Neural progenitor cell (in vitro differentiated cells): ENCODE results near the gene PIK3R3. TPM values are rescaled to one million over a fixed set of nuclear protein-coding genes. Genes with fewer than 3 reads are reported as not detected.

ENCODE experiments used
- DNase-seq: peaks from one replicate; pipeline ENCODE4 v3.0.0-alpha.2; 2016; ENCODE audit warnings: low spot score
- H2AFZ ChIP-seq: fragments of 200-600 bp; sonication (generic); replicated peaks from 2 replicates; pipeline ENCODE4 v1.6.1; 2016; ENCODE audit warnings: antibody characterized with exemption
- H3F3A ChIP-seq: fragments of 200-600 bp; sonication (generic); 2 replicates; pipeline ENCODE4 v1.6.1; 2016; ENCODE audit warnings: antibody characterized with exemption, low read depth
- H3K27ac ChIP-seq: fragments of 200-600 bp; sonication (generic); 2 replicates; pipeline ENCODE4 v1.5.1; 2016; ENCODE audit warnings: mild to moderate bottlenecking
- H3K27me3 ChIP-seq: fragments of 200-600 bp; sonication (generic); 2 replicates; pipeline ENCODE4 v1.6.1; 2016; ENCODE audit warnings: mild to moderate bottlenecking, moderate library complexity
- H3K36me3 ChIP-seq: fragments of 200-600 bp; sonication (generic); 2 replicates; pipeline ENCODE4 v1.5.1; 2016
- H3K4me1 ChIP-seq: fragments of 200-600 bp; sonication (generic); 2 replicates; pipeline ENCODE4 v1.6.1; 2016; ENCODE audit warnings: mixed run types
- H3K4me2 ChIP-seq: fragments of 200-600 bp; sonication (generic); 2 replicates; pipeline ENCODE4 v1.6.1; 2016
- H3K4me3 ChIP-seq: fragments of 200-600 bp; sonication (generic); 2 replicates; pipeline ENCODE4 v1.5.1; 2016
- H3K79me2 ChIP-seq: fragments of 200-600 bp; sonication (generic); 2 replicates; pipeline ENCODE4 v1.6.1; 2016; ENCODE audit warnings: low read depth
- H3K9ac ChIP-seq: fragments of 200-600 bp; sonication (generic); 2 replicates; pipeline ENCODE4 v1.6.1; 2016
- H3K9me3 ChIP-seq: fragments of 200-600 bp; sonication (generic); 2 replicates; pipeline ENCODE4 v1.5.1; 2016; ENCODE audit warnings: low read depth
- H4K20me1 ChIP-seq: fragments of 200-600 bp; sonication (generic); 2 replicates; pipeline ENCODE4 v1.6.1; 2016; ENCODE audit warnings: low read depth
- H3K27ac Mint-ChIP-seq: 3 replicates; pipeline ENCODE4 v1.8.0; 2021; ENCODE audit warnings: mixed read lengths
- H3K27me3 Mint-ChIP-seq: 2 replicates; pipeline ENCODE4 v1.8.0; 2022; ENCODE audit warnings: low read depth, mild to moderate bottlenecking, inconsistent platforms, moderate library complexity, mixed read lengths; ENCODE audit not compliant: insufficient read depth
- H3K36me3 Mint-ChIP-seq: 3 replicates; pipeline ENCODE4 v1.8.0; 2021; ENCODE audit warnings: mixed read lengths
- H3K4me1 Mint-ChIP-seq: 3 replicates; pipeline ENCODE4 v1.8.0; 2021; ENCODE audit warnings: mixed read lengths
- H3K4me3 Mint-ChIP-seq: 3 replicates; pipeline ENCODE4 v1.8.0; 2021; ENCODE audit warnings: mild to moderate bottlenecking, moderate library complexity, mixed read lengths
- H3K9me3 Mint-ChIP-seq: 3 replicates; pipeline ENCODE4 v1.8.0; 2020; ENCODE audit warnings: mixed read lengths
- CTCF ChIP-seq: fragments of 200-600 bp; sonication (generic); IDR thresholded peaks from 2 replicates; pipeline ENCODE4 v1.5.1; 2017; ENCODE audit warnings: antibody characterized with exemption, mild to moderate bottlenecking
- EZH2 ChIP-seq: fragments of 200-600 bp; sonication (generic); IDR thresholded peaks from 2 replicates; pipeline ENCODE4 v1.6.1; 2017; ENCODE audit warnings: antibody characterized with exemption, mild to moderate bottlenecking, moderate library complexity
- EZH2phosphoT487 ChIP-seq: fragments of 200-600 bp; sonication (generic); IDR thresholded peaks from 2 replicates; pipeline ENCODE4 v1.6.1; 2017; ENCODE audit warnings: antibody characterized with exemption
- total RNA-seq: library from RNA; depleted of rRNA; stranded (reverse); fragments of >200 nt; gene quantifications from 2 replicates; pipeline ENCODE4 v1.2.3, GENCODE V29; 2015; ENCODE audit warnings: low replicate concordance

Gene PIK3R3
- total RNA-seq, 1 donor from 2014 or later, result 107 TPM

GRCh38 chr1:46087891-46088290 is 44.5 kb downstream of the PIK3R3 start:
- Histone ChIP-seq H3F3A (peaks cover 22% of the 10 kb centered on the region), H3K9me3 (no peaks in the 10 kb centered on the region), H3K79me2 (peaks cover 100% of the 10 kb centered on the region), H3K4me3 (no peak overlapping the region), H2AFZ (no peak overlapping the region), H4K20me1 (peaks cover 99% of the 10 kb centered on the region), H3K27ac (no peak overlapping the region), H3K27me3 (no peaks in the 10 kb centered on the region), H3K36me3 (peaks cover 7% of the 10 kb centered on the region), H3K4me1 (peaks cover 17% of the 10 kb centered on the region), H3K9ac (no peak overlapping the region), H3K4me2 (no peak overlapping the region)
- TF ChIP-seq EZH2phosphoT487 (no peak), CTCF (no peak), EZH2 (no peak)
- no peaks in the 10 kb centered on the region for H3K4me1 Mint-ChIP-seq
- DNase-seq, result no peak
- peaks cover 27% of the 10 kb centered on the region for H3K36me3 Mint-ChIP-seq
- H3K9me3 Mint-ChIP-seq, result peaks cover 6% of the 10 kb centered on the region
- no peak overlapping the region for H3K4me3 Mint-ChIP-seq
- H3K27me3 Mint-ChIP-seq, result peaks cover 3% of the 10 kb centered on the region
- no peak overlapping the region for H3K27ac Mint-ChIP-seq

- peaks cover 100% of the 10 kb centered on the region for H3K79me2 ChIP-seq
- no peak overlapping the region for H3K9ac ChIP-seq
- H3F3A ChIP-seq, result peaks cover 22% of the 10 kb centered on the region
- H3K4me1 ChIP-seq, result peaks cover 17% of the 10 kb centered on the region
- peak overlapping the region; percentile 70 for H3K27ac ChIP-seq
- TF ChIP-seq EZH2, result no peak
- TF ChIP-seq EZH2phosphoT487, result no peak
- TF ChIP-seq CTCF, result no peak
- peaks cover 99% of the 10 kb centered on the region for H4K20me1 ChIP-seq
- Mint-ChIP-seq H3K27ac (no peak overlapping the region), H3K36me3 (peaks cover 34% of the 10 kb centered on the region), H3K4me1 (no peaks in the 10 kb centered on the region), H3K27me3 (no peaks in the 10 kb centered on the region), H3K9me3 (peaks cover 6% of the 10 kb centered on the region), H3K4me3 (no peak overlapping the region)
- no peaks in the 10 kb centered on the region for H3K27me3 ChIP-seq
- no peaks in the 10 kb centered on the region for H3K9me3 ChIP-seq
- no peak for DNase-seq
- H3K36me3 ChIP-seq, result peaks cover 7% of the 10 kb centered on the region
- no peak overlapping the region for H3K4me3 ChIP-seq
- H2AFZ ChIP-seq, result no peak overlapping the region
- H3K4me2 ChIP-seq, result peak overlapping the region; percentile 15
These were observed 45.9 kb downstream of the PIK3R3 start for GRCh38 chr1:46086576-46086975.

DNA sequence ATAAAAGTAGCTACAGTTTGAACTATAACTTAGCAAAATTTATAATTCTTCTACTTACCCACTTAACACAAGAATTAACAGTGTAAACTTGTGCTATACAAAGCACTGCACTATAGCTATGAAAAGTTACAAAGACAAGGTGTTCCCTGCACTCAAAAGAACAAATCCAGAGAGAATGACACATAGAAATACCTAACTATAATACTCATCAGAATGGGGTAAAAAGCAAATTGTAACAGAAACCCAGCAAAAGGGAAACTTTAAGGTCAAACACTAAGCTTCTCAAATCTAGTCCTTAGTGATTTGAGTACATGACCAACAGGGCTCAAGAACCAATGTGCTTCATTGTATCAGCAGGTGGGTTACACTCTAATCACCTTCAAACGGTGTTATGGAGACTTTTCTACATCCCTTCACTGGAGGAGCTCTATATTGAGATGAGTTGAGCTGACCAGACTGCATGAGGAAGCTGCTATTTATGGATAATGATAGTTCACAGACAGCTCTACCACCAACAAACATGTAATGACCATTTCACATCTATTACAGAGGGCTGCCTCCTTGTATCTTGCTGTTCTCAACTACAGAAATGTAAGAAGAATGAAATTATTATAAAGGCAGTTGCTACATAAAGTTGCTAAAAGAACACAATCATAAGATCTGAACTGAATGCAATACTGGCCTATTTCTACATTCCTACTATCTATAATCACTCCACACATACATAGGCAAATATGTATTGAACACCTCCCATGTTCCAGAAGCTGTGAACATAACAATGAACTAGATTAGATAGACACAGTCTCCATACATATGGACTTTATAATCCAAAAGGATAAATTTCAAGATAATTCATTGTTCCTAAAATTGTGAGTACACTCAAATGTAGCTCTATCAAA is 47.6 kb downstream of the PIK3R3 start:
- no peak for TF ChIP-seq EZH2
- H3K27ac Mint-ChIP-seq, result no peak overlapping the region
- H3K4me3 ChIP-seq, result no peak overlapping the region
- no peaks in the 10 kb centered on the region for H3K4me1 Mint-ChIP-seq
- no peaks in the 10 kb centered on the region for H3K27me3 ChIP-seq
- no peaks in the 10 kb centered on the region for H3K27me3 Mint-ChIP-seq
- peaks cover 100% of the 10 kb centered on the region for H3K79me2 ChIP-seq
- peaks cover 32% of the 10 kb centered on the region for H3K36me3 Mint-ChIP-seq
- DNase-seq, result no peak
- no peak overlapping the region for H3K9ac ChIP-seq
- H3K4me3 Mint-ChIP-seq, result no peak overlapping the region
- peaks cover 100% of the 10 kb centered on the region for H4K20me1 ChIP-seq
- H3F3A ChIP-seq, result peaks cover 22% of the 10 kb centered on the region
- H3K9me3 Mint-ChIP-seq, result peaks cover 6% of the 10 kb centered on the region
- no peak overlapping the region for H2AFZ ChIP-seq
- no peak overlapping the region for H3K27ac ChIP-seq
- H3K36me3 ChIP-seq, result peaks cover 7% of the 10 kb centered on the region
- H3K4me1 ChIP-seq, result peaks cover 17% of the 10 kb centered on the region
- H3K9me3 ChIP-seq, result no peaks in the 10 kb centered on the region
- no peak overlapping the region for H3K4me2 ChIP-seq

DNA sequence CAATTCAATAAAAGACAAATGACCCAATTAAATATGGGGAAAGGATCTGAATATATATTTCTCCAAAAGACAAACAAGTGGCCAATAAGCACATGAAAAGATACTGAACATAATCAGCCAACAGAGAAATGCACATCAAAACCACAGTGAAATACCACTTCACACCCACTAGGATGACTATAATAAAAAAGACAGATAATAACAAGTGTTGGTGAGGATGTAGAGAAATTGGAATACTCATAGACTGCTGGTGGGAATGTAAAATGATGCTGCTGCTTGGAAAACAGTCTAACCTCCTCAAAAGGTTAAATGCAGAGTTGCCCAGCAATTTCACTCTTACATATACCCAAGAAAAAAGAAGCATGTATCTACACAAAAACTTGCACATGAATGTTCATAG is 48.9 kb downstream of the PIK3R3 start:
- peaks cover 22% of the 10 kb centered on the region for H3F3A ChIP-seq
- no peak overlapping the region for H3K4me3 ChIP-seq
- no peak overlapping the region for H3K27ac Mint-ChIP-seq
- no peak overlapping the region for H2AFZ ChIP-seq
- H3K36me3 Mint-ChIP-seq, result peaks cover 31% of the 10 kb centered on the region
- peaks cover 17% of the 10 kb centered on the region for H3K4me1 ChIP-seq
- H3K27me3 ChIP-seq, result no peaks in the 10 kb centered on the region
- H3K27me3 Mint-ChIP-seq, result no peaks in the 10 kb centered on the region
- H3K27ac ChIP-seq, result no peak overlapping the region
- no peak overlapping the region for H3K9ac ChIP-seq
- H3K4me1 Mint-ChIP-seq, result no peaks in the 10 kb centered on the region
- no peak overlapping the region for H3K4me2 ChIP-seq
- H3K9me3 Mint-ChIP-seq, result peaks cover 6% of the 10 kb centered on the region
- H3K9me3 ChIP-seq, result no peaks in the 10 kb centered on the region
- peaks cover 100% of the 10 kb centered on the region for H4K20me1 ChIP-seq
- peaks cover 100% of the 10 kb centered on the region for H3K79me2 ChIP-seq
- H3K4me3 Mint-ChIP-seq, result no peak overlapping the region
- no peak for TF ChIP-seq EZH2phosphoT487
- TF ChIP-seq EZH2, result no peak
- TF ChIP-seq CTCF, result no peak
- DNase-seq, result no peak
- peaks cover 7% of the 10 kb centered on the region for H3K36me3 ChIP-seq
